ENCODE results near the gene KCNIP3. TPM values are rescaled to one million over a fixed set of nuclear protein-coding genes. Genes with fewer than 3 reads are reported as not detected.

Gene KCNIP3
- total RNA-seq, 1 donor from 2014 or later: 3.9 TPM

DNA sequence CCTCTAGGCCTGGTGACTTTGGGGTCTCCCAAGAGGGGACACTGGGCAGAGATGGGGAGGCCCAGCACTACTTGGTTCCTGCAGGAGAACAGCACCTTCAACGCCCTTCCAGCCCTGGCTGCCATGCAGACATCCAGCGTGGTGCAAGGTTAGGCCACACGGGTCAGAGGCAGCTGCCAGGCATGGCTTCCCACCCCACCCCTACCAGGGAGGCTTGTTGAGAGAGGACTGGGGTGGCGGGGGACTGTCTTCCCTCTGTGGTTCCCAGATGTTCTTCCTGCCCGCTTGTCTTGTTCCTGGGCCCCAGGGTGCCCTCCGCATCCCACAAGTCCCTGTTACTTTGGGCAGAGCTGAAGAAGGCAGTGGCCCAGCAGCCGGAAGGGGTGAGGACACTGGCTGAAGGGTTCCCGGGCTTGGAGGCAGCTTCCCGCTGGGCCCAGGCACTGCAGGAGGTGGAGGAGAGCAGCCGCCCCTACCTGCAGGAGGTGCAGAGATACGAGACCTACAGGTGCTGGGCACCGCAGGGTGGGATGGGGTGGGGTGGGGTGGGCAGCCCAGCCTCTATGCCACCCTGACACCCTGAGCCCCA lies 18.4 kb upstream of the KCNIP3 start:
- TF ChIP-seq, protein P1, sequence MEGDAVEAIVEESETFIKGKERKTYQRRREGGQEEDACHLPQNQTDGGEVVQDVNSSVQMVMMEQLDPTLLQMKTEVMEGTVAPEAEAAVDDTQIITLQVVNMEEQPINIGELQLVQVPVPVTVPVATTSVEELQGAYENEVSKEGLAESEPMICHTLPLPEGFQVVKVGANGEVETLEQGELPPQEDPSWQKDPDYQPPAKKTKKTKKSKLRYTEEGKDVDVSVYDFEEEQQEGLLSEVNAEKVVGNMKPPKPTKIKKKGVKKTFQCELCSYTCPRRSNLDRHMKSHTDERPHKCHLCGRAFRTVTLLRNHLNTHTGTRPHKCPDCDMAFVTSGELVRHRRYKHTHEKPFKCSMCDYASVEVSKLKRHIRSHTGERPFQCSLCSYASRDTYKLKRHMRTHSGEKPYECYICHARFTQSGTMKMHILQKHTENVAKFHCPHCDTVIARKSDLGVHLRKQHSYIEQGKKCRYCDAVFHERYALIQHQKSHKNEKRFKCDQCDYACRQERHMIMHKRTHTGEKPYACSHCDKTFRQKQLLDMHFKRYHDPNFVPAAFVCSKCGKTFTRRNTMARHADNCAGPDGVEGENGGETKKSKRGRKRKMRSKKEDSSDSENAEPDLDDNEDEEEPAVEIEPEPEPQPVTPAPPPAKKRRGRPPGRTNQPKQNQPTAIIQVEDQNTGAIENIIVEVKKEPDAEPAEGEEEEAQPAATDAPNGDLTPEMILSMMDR (conservative IDR thresholded peaks at IDR 0.05; ENCODE audit: low read depth, low read length): no peak
- DNase-seq (ENCODE audit: low read depth): no peak
- H3K4me3 ChIP-seq (ENCODE audit: low read depth, low read length): no peak overlapping the region

DNA sequence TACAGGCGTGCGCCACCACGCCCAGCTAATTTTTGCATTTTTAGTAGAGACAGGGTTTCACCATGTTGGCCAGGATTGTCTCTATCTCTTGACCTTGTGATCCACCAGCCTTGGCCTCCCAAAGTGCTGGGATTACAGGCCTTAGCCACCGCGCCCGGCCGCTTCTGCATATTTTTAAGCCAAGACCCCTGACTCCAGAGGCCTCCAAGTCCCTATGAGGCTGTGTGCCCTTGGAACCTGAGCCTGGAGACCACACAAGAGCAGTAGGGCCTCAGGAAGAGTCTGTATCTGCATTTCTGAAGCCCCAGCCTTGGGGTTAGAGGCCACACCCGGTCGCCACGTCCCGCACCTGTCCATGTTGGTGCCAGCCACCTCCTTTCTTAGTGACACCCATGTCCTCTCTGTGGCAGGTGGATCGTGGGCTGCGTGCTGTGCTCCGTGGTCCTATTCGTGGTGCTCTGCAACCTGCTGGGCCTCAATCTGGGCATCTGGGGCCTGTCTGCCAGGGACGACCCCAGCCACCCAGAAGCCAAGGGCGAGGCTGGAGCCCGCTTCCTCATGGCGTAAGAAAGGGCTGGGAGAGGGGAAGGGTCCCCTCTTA lies 17.6 kb upstream of the KCNIP3 start:
- H3K4me3 ChIP-seq (ENCODE audit: low read depth, low read length): no peak overlapping the region
- TF ChIP-seq, protein P1 (conservative IDR thresholded peaks at IDR 0.05; ENCODE audit: low read depth, low read length): no peak
- no peak for DNase-seq (ENCODE audit: low read depth)

DNA sequence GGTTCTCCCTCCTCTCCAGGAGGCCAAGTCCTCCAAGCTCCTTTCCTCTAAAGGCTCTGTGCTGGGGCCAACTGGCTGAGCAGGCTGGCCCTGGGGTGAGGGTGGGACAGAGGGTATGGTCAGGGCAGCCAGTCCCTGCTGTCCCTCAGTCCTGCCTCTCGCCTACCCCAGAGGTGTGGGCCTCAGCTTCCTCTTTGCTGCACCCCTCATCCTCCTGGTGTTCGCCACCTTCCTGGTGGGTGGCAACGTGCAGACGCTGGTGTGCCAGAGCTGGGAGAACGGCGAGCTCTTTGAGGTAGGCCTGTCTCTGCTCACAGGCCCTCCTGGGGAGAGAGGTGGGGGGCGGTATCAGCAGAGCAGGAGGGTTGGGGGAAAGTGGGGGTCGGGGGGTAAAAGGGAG lies 16.1 kb upstream of the KCNIP3 start:
- DNase-seq (ENCODE audit: low read depth): no peak
- TF ChIP-seq, protein P1 (conservative IDR thresholded peaks at IDR 0.05; ENCODE audit: low read depth, low read length): no peak
- no peak overlapping the region for H3K4me3 ChIP-seq (ENCODE audit: low read depth, low read length)

DNA sequence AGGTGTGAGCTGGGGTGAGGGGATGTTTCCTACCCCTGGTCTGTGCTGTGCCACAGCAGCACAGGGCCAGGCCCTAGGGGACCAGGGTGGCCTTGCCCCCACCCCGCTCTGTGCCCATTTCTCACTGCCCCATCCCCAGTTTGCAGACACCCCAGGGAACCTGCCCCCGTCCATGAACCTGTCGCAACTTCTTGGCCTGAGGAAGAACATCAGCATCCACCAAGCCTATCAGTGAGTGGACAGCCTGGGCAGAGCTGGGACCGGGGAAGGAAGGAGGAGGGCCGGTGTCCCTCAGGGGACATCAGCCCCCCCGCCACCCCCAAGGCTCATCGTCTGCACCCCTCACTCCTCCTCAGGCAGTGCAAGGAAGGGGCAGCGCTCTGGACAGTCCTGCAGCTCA lies 15.4 kb upstream of the KCNIP3 start:
- no peak overlapping the region for H3K4me3 ChIP-seq (ENCODE audit: low read depth, low read length)
- DNase-seq (ENCODE audit: low read depth): no peak
- TF ChIP-seq, protein P1 (conservative IDR thresholded peaks at IDR 0.05; ENCODE audit: low read depth, low read length): no peak

DNA sequence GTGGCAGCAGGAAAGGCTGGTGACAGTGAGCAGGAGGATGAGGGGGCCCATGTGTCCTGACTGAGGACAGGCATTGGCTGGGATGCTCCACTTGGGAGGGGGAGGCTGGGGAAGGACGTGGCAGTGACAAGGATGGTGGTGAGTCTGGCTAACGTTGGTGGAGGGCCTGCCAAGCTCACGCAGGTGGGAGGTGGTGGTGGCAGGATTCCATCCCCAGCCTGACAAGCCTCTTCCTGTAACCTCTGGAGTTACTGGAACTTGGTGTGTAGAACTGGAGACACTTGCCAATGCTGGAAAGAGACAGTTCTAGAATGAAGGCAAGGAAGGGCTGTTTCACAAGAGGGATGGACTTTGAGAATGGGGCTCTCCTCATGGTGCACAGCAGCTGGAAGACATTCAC lies 14.7 kb upstream of the KCNIP3 start:
- no peak for DNase-seq (ENCODE audit: low read depth)
- TF ChIP-seq, protein P1 (conservative IDR thresholded peaks at IDR 0.05; ENCODE audit: low read depth, low read length): no peak
- H3K4me3 ChIP-seq (ENCODE audit: low read depth, low read length): no peak overlapping the region

DNA sequence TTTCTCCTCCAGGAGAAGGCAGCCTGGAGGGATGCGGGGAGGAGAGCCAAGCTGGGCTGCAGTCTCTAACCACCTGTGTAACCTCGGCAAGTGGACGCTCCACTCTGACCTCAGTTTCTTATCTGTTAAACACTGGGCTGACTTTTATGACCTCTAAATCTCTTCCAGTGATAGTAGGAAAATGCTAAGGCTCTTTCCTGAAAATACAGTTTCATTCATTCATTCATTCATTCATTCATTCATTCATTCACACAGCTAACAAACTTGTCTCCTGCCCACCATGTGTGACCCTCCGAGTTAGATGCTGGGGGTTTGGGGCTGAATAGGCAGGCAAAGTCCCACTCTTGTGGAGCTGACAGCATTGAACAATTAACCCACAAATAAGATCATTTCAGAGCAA lies 13.6 kb upstream of the KCNIP3 start:
- TF ChIP-seq, protein P1 (conservative IDR thresholded peaks at IDR 0.05; ENCODE audit: low read depth, low read length): no peak
- no peak for DNase-seq (ENCODE audit: low read depth)
- H3K4me3 ChIP-seq (ENCODE audit: low read depth, low read length): no peak overlapping the region

Measured in epithelial cell of proximal tubule (primary cell).